Peyer's patch (tissue), 4 donors: ENCODE data around the gene CDK17.

ENCODE experiments used
- CTCF ChIP-seq, 6 experiments: fragments of 450-650 bp in 4 of 6; fragments of 200-600 bp in 2 of 6; sonication (generic) in 1 of 6; IDR thresholded peaks; one replicate each; pipeline ENCODE4 v1.5.1; 2017 to 2019; ENCODE audit warnings: antibody characterized with exemption in 6 of 6, mild to moderate bottlenecking in 3 of 6, moderate library complexity in 1 of 6
- POLR2A ChIP-seq, 2 donors: fragments of 450-650 bp; IDR thresholded peaks; one replicate each; pipeline ENCODE4 v1.5.1; 2017; ENCODE audit warnings: antibody characterized with exemption in 2 of 2, mild to moderate bottlenecking in 2 of 2, moderate library complexity in 2 of 2

- no peak for TF ChIP-seq POLR2A (IDR thresholded peaks at IDR 0.05)
- no peak for TF ChIP-seq CTCF (IDR thresholded peaks at IDR 0.05)
Observed at GRCh38 chr12:96431067-96431466, 30.8 kb upstream of the CDK17 start.
